Stomach (tissue), 9 donors: Measurements from ENCODE around the gene KLK14. TPM values are rescaled to one million over a fixed set of nuclear protein-coding genes. Genes with fewer than 3 reads are reported as not detected.

Experiments used
- DNase-seq, 2 donors: peaks; one replicate each; pipeline versions ENCODE4 v3.0.0 to v3.0.0-alpha.2; 2013 to 2019
- H3K27ac ChIP-seq, 5 donors: fragments of 200-600 bp in 4 of 5; sonication (generic) in 4 of 5; one replicate each; pipeline ENCODE4 v1.5.1; 2013 to 2019; ENCODE audit warnings: mild to moderate bottlenecking in 1 of 5, moderate library complexity in 1 of 5
- H3K27me3 ChIP-seq, 3 donors: fragments of 200-600 bp; sonication (generic); one replicate each; pipeline ENCODE4 v1.5.1; 2017 to 2019; ENCODE audit warnings: mixed run types in 1 of 3
- H3K36me3 ChIP-seq, 4 donors: fragments of 200-600 bp; sonication (generic); 1 replicate in 3 of 4; 2 replicates in 1 of 4; pipeline ENCODE4 v1.5.1; 2016 to 2019
- H3K4me1 ChIP-seq, 4 donors: fragments of 200-600 bp; sonication (generic); one replicate each; pipeline ENCODE4 v1.5.1; 2016 to 2019
- H3K4me3 ChIP-seq, 4 donors: fragments of 200-600 bp; sonication (generic) in 3 of 4; one replicate each; pipeline ENCODE4 v1.5.1; 2016 to 2019; ENCODE audit warnings: mild to moderate bottlenecking in 1 of 4
- H3K9me3 ChIP-seq, 4 donors: fragments of 200-600 bp; sonication (generic); one replicate each; pipeline ENCODE4 v1.5.1; 2016 to 2019
- CTCF ChIP-seq, 7 experiments: fragments of 450-650 bp in 4 of 7; fragments of 200-600 bp in 3 of 7; sonication (generic) in 3 of 7; IDR thresholded peaks; one replicate each; pipeline ENCODE4 v1.5.1; 2016 to 2019; ENCODE audit warnings: antibody characterized with exemption in 7 of 7, control low read depth in 2 of 7, mild to moderate bottlenecking in 1 of 7
- EP300 ChIP-seq: sonication (generic); formaldehyde crosslinking; IDR thresholded peaks from one replicate; pipeline ENCODE4 v1.6.1; 2017; ENCODE audit warnings: antibody characterized with exemption
- POLR2A ChIP-seq, 4 donors: fragments of 450-650 bp; IDR thresholded peaks; one replicate each; pipeline ENCODE4 v1.6.1; 2016; ENCODE audit warnings: antibody characterized with exemption in 4 of 4, control low read depth in 2 of 4, mild to moderate bottlenecking in 1 of 4, moderate library complexity in 1 of 4
- POLR2AphosphoS5 ChIP-seq, 3 donors: sonication (generic); formaldehyde crosslinking; IDR thresholded peaks; one replicate each; pipeline ENCODE4 v1.6.1; 2016; ENCODE audit warnings: antibody characterized with exemption in 3 of 3
- WGBS, 5 donors: extraction: QIAGEN DNeasy Blood & Tissue Kit in 3 of 5; methylation state at CpG; one replicate each; pipeline versions ENCODE4 v1.1.5 to v1.1.7; 2013 to 2018; 5-methylcytosine and 5-hydroxymethylcytosine counted together
- intact Hi-C: fragments of 100-400 bp; cut with DNase I; formaldehyde crosslinking; loops from one replicate; pipeline ENCODE4 v1.15.1; 2023; ENCODE audit warnings: low total_unique reads
- polyA plus RNA-seq, 3 donors: library from polyadenylated mRNA; stranded (reverse); fragments of 200-250 nt; gene quantifications; one replicate each; pipeline ENCODE4 v1.2.3, GENCODE V29; 2013
- total RNA-seq, 5 donors: library from RNA; depleted of rRNA; stranded (reverse); fragments of >200 nt; gene quantifications; one replicate each; pipeline versions ENCODE4 v1.1.0 to v1.2.3, GENCODE V29; 2014 to 2016
- donor health status: healthy with polysubstance abuse.
- donor health status: Bipolar disorder and iron deficiency.
- donor health status: healthy.

Gene KLK14
- total and polyA plus RNA-seq, 8 donors, result 0.31 to 0.35 TPM; not detected in 6

- H3K4me3 ChIP-seq, result no peak overlapping the region
- H3K9me3 ChIP-seq, result no peaks in the 10 kb centered on the region
- intact Hi-C loops, result no loop called here
- TF ChIP-seq POLR2AphosphoS5 (IDR thresholded peaks at IDR 0.05), result no peak
- TF ChIP-seq CTCF (IDR thresholded peaks at IDR 0.05), result no peak
- TF ChIP-seq EP300, result no peak
- TF ChIP-seq POLR2A (IDR thresholded peaks at IDR 0.05), result no peak
- H3K27me3 ChIP-seq, result no peaks in the 10 kb centered on the region
- 34 to 58% (median 53%) methylated on average over 8 of the region's 8 CpGs for WGBS, 5 donors
- no peaks in the 10 kb centered on the region for H3K36me3 ChIP-seq
- no peak for DNase-seq
- H3K4me1 ChIP-seq, result peaks cover 0 to 19% (median 9%) of the 10 kb centered on the region in 4 donors
- H3K27ac ChIP-seq, result no peak overlapping the region
Observed at GRCh38 chr19:51090471-51090870, 7.8 kb upstream of the KLK14 start.

GRCh38 chr19:51089786-51090185 lies 7.1 kb upstream of the KLK14 start:
- intact Hi-C loops, result no loop called here
- WGBS, 5 donors, result 84 to 89% (median 87%) methylated on average over 17 of the region's 17 CpGs
- Histone ChIP-seq H3K9me3 (no peaks in the 10 kb centered on the region), H3K4me1 (peaks cover 0 to 14% (median 4%) of the 10 kb centered on the region in 4 donors), H3K36me3 (no peaks in the 10 kb centered on the region), H3K4me3 (no peak overlapping the region), H3K27ac (no peak overlapping the region), H3K27me3 (no peaks in the 10 kb centered on the region)
- TF ChIP-seq POLR2A (IDR thresholded peaks at IDR 0.05) (no peak), EP300 (no peak), CTCF (IDR thresholded peaks at IDR 0.05) (no peak), POLR2AphosphoS5 (IDR thresholded peaks at IDR 0.05) (no peak)
- no peak for DNase-seq

- 76 to 84% (median 79%) methylated on average over 18 of the region's 18 CpGs for WGBS, 5 donors
- H3K27ac ChIP-seq, result no peak overlapping the region
- no peaks in the 10 kb centered on the region for H3K4me1 ChIP-seq
- no peak overlapping the region for H3K4me3 ChIP-seq
- intact Hi-C loops, result no loop called here
- no peaks in the 10 kb centered on the region for H3K36me3 ChIP-seq
- H3K9me3 ChIP-seq, result no peaks in the 10 kb centered on the region
- peaks cover 0 to 29% (median 3%) of the 10 kb centered on the region in 3 donors for H3K27me3 ChIP-seq
- no peak for DNase-seq
- no peak for TF ChIP-seq POLR2AphosphoS5 (IDR thresholded peaks at IDR 0.05)
- TF ChIP-seq CTCF (IDR thresholded peaks at IDR 0.05), result no peak
- TF ChIP-seq EP300, result no peak
- no peak for TF ChIP-seq POLR2A (IDR thresholded peaks at IDR 0.05)
Observed at GRCh38 chr19:51086153-51086850, 3.6 kb upstream of the KLK14 start.

GRCh38 chr19:51084505-51084904 lies 1.8 kb upstream of the KLK14 start:
- Histone ChIP-seq H3K27me3 (peaks cover 0 to 30% (median 3%) of the 10 kb centered on the region in 3 donors), H3K9me3 (no peaks in the 10 kb centered on the region), H3K4me1 (no peaks in the 10 kb centered on the region), H3K27ac (no peak overlapping the region), H3K4me3 (no peak overlapping the region), H3K36me3 (no peaks in the 10 kb centered on the region)
- TF ChIP-seq EP300 (no peak), CTCF (IDR thresholded peaks at IDR 0.05) (no peak)
- no peak for DNase-seq
- WGBS, 5 donors, result 71 to 79% (median 76%) methylated on average over 6 to 7 of the region's 7 CpGs
- intact Hi-C loops, result no loop called here
